HS-5 (cell line): ENCODE data around the gene AP1S2.
"Not testable (repeated sequence)": the region's sequence is repeated elsewhere in the genome, so short reads cannot be mapped to it uniquely, and the experiment has no call there.

ENCODE experiments used
- DNase-seq: peaks from one replicate; pipeline ENCODE4 v3.0.0-alpha.2; 2012; ENCODE audit warnings: low read depth

AP1S2 gene

GRCh38 chrX:15854712-15855567 lies at the start of gene AP1S2:
Gene AP1S2, minus strand, starts transcription at chrX:15854813. Its CDS starts 2,289 bp downstream, at chrX:15852524.
- peak; percentile 49 for DNase-seq

- DNase-seq: no peak
Observed at GRCh38 chrX:15903186-15903681, 48.6 kb upstream of the AP1S2 start.

- DNase-seq: no peak
Observed at GRCh38 chrX:15895334-15895733, 40.7 kb upstream of the AP1S2 start.

GRCh38 chrX:15894724-15895123 lies 40.1 kb upstream of the AP1S2 start:
- DNase-seq: no peak

DNA sequence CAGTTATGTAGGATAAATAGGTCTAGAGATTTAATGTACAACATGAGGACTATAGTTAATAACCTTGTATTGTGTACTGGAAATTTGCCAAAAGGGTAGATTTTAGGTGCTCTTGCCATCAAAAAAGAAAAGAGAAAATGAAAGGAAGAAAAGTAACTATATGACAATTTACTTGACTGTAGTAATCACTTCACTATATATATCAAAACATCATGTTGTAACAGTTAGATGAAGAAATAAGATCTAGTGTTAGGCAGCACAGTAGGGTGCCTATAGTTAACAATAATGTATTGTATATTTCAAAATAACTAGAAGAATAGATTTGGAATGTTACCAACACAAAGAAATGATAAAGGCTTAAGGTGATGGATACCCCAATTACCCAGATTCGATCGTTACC lies 35.9 kb upstream of the AP1S2 start:
- DNase-seq: no peak

GRCh38 chrX:15888062-15888461 lies 33.4 kb upstream of the AP1S2 start:
- DNase-seq: no peak

- DNase-seq: no peak
Observed at GRCh38 chrX:15883540-15883863, 28.9 kb upstream of the AP1S2 start.

GRCh38 chrX:15882704-15883539 lies 28.3 kb upstream of the AP1S2 start:
- DNase-seq: peak; percentile 49

GRCh38 chrX:15881381-15881897 lies 26.8 kb upstream of the AP1S2 start:
- DNase-seq: no peak

- not testable (repeated sequence) for DNase-seq
Observed at GRCh38 chrX:15877914-15878313, 23.3 kb upstream of the AP1S2 start.

DNA sequence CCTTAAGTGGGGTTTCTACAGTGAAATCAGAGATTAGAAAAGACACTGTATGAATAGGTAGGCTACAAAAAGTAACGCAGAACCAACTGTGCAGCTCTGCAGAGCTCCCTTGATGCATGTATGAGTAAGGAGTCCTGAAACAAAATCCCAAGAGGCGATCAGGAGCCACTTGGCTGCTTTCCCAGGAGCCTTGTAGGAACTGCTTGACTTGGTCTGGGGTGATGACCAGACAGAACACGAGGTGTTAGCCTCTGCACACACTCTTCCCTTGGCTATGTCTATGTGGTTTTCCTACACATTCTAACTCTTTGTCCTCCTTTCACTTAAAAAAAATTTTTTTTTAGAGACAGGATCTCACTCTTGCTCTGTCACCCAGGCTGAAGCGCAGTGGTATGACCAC lies 22.8 kb upstream of the AP1S2 start:
- no peak for DNase-seq

DNA sequence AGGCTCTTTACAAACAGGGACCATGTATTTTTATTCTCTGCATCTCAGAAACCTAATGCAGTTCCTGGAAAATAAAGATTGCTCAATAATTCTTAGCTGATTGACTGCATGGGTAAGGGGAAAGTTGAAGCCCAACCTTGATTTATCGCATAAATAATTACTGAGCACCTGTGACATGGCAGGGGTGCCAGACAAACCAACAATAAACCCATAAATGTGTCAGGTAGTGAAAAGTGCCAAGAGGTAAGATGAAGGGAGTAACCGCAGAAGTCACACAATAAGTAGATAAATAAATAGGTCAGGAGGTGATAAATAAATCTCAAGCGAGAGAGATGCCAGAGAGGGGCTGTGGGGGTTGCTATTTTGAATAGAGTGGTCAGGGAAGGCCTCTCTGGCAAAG lies 20.1 kb upstream of the AP1S2 start:
- DNase-seq: no peak

- no peak for DNase-seq
Observed at GRCh38 chrX:15873566-15873965, 19.0 kb upstream of the AP1S2 start.

GRCh38 chrX:15870310-15870709 lies 15.7 kb upstream of the AP1S2 start:
- DNase-seq: no peak

GRCh38 chrX:15869695-15870094 lies 15.1 kb upstream of the AP1S2 start:
- DNase-seq: no peak

DNA sequence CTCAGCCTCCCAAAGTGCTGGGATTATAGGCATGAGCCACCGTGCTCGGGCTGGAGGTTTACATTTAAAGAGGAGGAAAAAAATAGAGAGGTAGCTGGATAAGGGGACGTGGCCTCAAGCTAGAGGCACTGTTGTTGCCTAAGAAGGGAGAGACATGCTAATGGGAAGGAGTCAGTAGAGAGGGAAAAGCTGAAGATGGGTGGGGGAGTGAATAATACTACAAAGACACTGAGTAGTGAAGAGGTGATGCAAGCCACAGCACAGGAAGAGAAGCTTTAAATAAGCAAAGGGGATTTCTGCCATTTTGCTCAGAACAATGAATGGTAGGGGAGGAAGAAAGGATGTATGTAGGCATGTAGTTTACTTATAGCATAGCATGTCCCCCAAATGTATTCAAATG lies 11.5 kb upstream of the AP1S2 start:
- DNase-seq: no peak

GRCh38 chrX:15864629-15865028 lies 10.0 kb upstream of the AP1S2 start:
- DNase-seq: no peak

DNA sequence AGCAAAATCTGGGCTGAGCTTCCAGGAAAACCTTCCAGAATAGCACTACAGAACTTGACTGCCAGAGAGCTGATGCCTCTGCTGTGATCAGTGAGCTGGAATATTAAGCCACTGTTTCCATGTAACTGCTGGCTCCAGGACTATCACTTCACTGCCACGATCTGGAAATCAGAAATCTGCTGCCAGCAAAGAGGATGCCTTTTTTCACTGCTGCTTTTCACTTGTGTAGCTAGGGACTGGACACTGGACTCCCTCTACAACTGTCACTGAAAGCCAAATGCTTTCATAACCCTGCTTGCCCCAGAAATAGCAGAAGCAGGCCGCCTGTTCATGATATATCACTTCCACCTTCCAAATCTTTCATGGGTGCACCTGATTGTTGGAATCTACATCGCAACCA lies 9.4 kb upstream of the AP1S2 start:
- no peak for DNase-seq

GRCh38 chrX:15860921-15861320 lies 6.3 kb upstream of the AP1S2 start:
- no peak for DNase-seq

- no peak for DNase-seq
Observed at GRCh38 chrX:15858051-15858450, 3.4 kb upstream of the AP1S2 start.

DNA sequence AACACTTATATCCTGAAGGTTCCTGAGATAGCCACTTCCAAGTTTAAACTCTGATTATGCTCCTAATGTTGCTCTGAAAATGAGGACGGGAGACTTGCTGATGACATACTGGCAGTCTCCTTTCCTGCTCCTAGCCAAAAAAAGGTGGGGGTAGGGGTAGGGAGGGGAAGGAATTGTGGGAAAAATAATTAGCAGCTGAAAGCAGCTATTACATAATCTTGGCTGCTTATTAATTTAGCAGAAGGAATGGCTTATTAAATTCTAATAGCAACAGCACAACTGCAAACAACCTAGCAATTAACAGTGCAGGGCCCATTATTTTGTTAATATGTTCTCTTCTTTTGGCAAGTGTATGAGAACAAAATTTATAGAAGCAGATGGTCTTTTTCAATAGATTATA lies 2.0 kb upstream of the AP1S2 start:
- DNase-seq: no peak

- DNase-seq: no peak
Observed at GRCh38 chrX:15856222-15856587, 1.6 kb upstream of the AP1S2 start.
